MM.1S (cell line): ENCODE measurements around the gene ELMO3.

Source experiments
- EZH2 ChIP-seq: fragments of 300-600 bp; sonication (generic); optimal IDR thresholded peaks from 2 replicates; pipeline ENCODE3; 2017; ENCODE audit warnings: low read depth, mild to moderate bottlenecking, antibody characterized with exemption, low read length, mixed read lengths
- TF ChIP-seq, protein P1 (sequence below): fragments of 300-600 bp; sonication (generic); IDR thresholded peaks from 2 replicates; pipeline ENCODE4 v1.5.1; 2016; ENCODE audit warnings: antibody characterized with exemption, low read length, mixed read lengths

DNA sequence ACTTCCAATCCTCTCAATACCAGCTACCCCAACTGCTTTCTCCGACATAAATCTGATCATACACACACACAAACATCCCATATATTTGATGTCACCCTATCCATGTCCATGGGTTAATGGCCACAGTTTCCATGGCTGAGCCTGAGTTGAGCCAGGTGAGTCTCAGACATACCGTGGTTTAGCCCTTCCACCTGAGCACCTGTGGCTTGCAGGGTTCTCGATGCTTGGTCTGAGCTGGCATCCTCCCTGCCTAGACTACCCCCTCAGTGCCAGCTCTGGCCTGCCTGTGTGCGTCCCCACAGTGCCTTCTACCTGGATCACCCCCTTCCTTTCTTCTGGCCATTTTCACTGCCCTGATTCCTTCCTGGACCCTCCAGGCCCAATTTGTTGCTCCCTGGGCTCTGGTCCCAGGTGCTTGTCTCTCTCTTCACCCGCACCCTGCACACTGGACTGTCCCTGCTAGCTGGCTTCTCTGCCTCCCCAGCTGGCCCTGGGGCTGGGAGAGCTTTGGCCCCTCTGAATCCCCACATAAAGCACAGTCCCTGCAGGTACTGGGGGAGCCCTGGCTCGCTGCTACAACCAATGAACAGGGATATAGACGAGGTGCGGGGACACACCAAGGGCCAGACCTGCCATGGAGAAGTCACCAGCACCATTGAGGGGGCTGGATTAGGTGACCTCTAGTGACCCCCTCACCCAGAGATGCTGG is 7.4 kb downstream of the ELMO3 start:
- TF ChIP-seq, protein P1, sequence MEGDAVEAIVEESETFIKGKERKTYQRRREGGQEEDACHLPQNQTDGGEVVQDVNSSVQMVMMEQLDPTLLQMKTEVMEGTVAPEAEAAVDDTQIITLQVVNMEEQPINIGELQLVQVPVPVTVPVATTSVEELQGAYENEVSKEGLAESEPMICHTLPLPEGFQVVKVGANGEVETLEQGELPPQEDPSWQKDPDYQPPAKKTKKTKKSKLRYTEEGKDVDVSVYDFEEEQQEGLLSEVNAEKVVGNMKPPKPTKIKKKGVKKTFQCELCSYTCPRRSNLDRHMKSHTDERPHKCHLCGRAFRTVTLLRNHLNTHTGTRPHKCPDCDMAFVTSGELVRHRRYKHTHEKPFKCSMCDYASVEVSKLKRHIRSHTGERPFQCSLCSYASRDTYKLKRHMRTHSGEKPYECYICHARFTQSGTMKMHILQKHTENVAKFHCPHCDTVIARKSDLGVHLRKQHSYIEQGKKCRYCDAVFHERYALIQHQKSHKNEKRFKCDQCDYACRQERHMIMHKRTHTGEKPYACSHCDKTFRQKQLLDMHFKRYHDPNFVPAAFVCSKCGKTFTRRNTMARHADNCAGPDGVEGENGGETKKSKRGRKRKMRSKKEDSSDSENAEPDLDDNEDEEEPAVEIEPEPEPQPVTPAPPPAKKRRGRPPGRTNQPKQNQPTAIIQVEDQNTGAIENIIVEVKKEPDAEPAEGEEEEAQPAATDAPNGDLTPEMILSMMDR: no peak
- no peak for TF ChIP-seq EZH2
